Neuron (in vitro differentiated cells): Measurements from ENCODE around the gene ZFP36L1.
"Not testable (repeated sequence)": the region's sequence is repeated elsewhere in the genome, so short reads cannot be mapped to it uniquely, and the experiment has no call there.

Experiments used
- H2AFZ ChIP-seq: one replicate; pipeline ENCODE4 v1.6.1; 2013; ENCODE audit warnings: low read depth, mild to moderate bottlenecking, inconsistent platforms, low read length, moderate library complexity
- H3K27me3 ChIP-seq: one replicate; pipeline ENCODE4 v1.6.1; 2013; ENCODE audit warnings: low read length; ENCODE audit not compliant: insufficient read depth
- H3K36me3 ChIP-seq: one replicate; pipeline ENCODE4 v1.6.1; 2013; ENCODE audit warnings: low read length; ENCODE audit not compliant: insufficient read depth
- H3K4me1 ChIP-seq: one replicate; pipeline ENCODE4 v1.6.1; 2013; ENCODE audit warnings: low read length; ENCODE audit not compliant: insufficient read depth
- H3K4me3 ChIP-seq: 2 replicates; pipeline ENCODE4 v1.5.1; 2013; ENCODE audit warnings: mild to moderate bottlenecking, low read length, moderate library complexity
- H3K9me3 ChIP-seq: one replicate; pipeline ENCODE4 v1.6.1; 2013; ENCODE audit warnings: low read length

Gene ZFP36L1

DNA sequence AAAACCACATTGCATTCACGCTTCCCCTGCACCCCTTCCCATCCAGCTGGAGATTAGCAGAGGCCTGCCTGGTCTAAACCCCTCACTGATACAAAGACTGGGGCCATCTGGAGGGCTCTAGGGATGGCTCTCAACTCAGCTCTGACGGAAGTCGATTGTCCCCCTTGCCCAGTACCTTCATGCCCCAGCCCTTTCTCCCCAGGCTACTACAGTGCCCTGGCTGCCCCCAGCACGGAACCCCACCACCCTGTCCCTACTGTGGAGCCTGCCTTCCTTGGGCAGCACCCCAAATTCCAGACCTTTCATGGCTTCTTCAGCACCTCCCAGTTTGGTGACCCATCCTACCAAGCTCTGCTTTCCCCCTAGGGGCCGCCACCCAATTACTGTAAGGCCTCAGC is 25.6 kb downstream of the ZFP36L1 start:
- Histone ChIP-seq H3K4me1 (peaks cover 8% of the 10 kb centered on the region), H2AFZ (no peak overlapping the region), H3K4me3 (no peak overlapping the region), H3K36me3 (no peaks in the 10 kb centered on the region), H3K9me3 (no peaks in the 10 kb centered on the region), H3K27me3 (no peaks in the 10 kb centered on the region)

DNA sequence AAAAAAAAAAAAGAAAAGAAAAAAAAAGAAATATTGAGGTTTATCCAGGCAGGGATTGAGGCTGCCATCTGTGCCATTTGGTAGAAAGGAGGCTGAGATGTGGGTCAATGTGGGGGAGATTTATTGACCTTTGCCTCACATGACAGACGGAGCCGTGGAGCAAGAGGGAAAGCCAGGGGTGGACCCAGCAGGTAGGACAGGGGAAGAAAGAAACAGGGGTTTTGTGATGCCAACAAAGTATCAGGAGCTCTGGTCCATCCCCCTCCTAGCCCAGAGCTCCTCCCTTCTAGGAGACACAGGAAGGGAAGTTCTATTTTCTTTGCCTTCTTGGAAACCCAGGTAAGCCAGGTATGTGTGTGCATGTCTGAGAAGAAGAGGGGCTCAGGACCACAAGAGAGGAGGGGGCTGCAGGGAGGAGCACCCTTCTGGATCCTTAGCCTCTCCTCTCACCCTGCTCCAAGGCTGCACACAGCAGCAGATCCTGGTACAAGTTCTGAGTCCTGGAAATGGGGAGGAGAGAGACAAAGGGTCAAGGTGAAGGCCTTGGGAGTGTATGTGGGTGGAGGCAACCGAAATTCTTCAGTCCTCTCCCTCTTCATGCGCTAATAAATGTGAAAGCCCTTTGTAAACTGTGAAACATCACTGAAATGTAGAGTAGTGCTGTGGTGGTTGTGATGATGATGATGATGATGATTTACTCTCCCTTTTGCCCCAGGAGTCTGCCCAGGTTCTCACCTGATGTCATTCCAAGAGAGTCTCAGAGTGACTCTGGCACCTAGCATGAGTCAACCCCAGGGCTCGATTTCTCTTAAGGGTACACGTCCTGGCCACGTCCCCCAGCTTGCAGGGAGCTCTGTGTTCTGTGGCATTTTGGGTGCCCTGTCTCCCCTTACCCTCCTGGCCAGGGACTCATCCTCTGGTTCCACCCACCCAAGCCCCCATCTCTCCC is 26.3 kb downstream of the ZFP36L1 start:
- Histone ChIP-seq H3K36me3 (no peaks in the 10 kb centered on the region), H3K4me1 (peaks cover 8% of the 10 kb centered on the region), H3K9me3 (no peaks in the 10 kb centered on the region), H3K27me3 (no peaks in the 10 kb centered on the region), H2AFZ (no peak overlapping the region), H3K4me3 (no peak overlapping the region)

DNA sequence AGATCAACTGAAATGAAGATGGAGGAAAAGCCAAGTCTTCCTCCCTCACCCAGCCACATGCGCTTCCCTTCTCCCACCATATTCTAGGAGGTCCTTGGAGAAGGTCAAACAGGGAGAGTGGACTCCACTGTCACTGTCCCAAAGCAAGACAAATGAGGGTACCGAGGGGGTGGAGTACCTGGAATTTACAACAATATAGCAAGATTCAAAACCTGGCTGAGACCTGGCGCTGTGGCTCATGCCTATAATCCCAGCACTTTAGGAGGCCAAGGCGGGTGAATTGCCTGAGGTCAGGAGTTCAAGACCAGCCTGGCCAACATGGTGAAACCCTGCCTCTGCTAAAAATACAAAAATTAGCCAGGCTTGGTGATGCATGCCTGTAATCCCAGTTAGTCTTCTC is 29.0 kb downstream of the ZFP36L1 start:
- not testable (repeated sequence) for H3K36me3 ChIP-seq, H2AFZ ChIP-seq, H3K9me3 ChIP-seq, H3K27me3 ChIP-seq, H3K4me1 ChIP-seq, H3K4me3 ChIP-seq

- H3K4me1 ChIP-seq = peaks cover 8% of the 10 kb centered on the region
- no peaks in the 10 kb centered on the region for H3K9me3 ChIP-seq
- H3K4me3 ChIP-seq = no peak overlapping the region
- no peaks in the 10 kb centered on the region for H3K36me3 ChIP-seq
- no peaks in the 10 kb centered on the region for H3K27me3 ChIP-seq
- H2AFZ ChIP-seq = no peak overlapping the region
Observed at GRCh38 chr14:68762953-68763764, 29.7 kb downstream of the ZFP36L1 start.

DNA sequence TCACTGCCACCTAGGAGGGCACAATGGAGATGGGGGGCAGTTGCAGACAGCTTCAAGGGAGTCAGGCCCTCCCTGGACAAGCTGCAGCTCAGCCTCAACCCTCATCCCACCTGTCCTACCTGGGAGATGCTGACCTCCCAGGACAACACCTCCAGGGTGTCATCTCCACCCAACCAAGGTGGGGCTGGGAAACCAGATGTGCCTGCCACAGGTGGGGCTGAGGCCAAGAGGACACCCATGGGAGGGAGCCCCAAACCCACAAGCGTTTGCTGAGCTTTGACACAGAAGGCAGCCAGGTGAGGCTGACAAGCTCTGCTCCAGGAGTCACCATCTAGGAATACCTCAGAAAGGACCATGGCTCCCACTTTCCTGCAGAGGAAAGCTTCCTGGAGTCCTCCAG is 31.5 kb downstream of the ZFP36L1 start:
- no peaks in the 10 kb centered on the region for H3K9me3 ChIP-seq
- no peak overlapping the region for H3K4me3 ChIP-seq
- no peaks in the 10 kb centered on the region for H3K36me3 ChIP-seq
- H3K27me3 ChIP-seq = no peaks in the 10 kb centered on the region
- no peak overlapping the region for H2AFZ ChIP-seq
- H3K4me1 ChIP-seq = peaks cover 8% of the 10 kb centered on the region

GRCh38 chr14:68760761-68761160 is 32.1 kb downstream of the ZFP36L1 start:
- Histone ChIP-seq H2AFZ (no peak overlapping the region), H3K4me1 (peaks cover 8% of the 10 kb centered on the region), H3K27me3 (no peaks in the 10 kb centered on the region), H3K9me3 (no peaks in the 10 kb centered on the region), H3K36me3 (no peaks in the 10 kb centered on the region), H3K4me3 (no peak overlapping the region)

- no peaks in the 10 kb centered on the region for H3K27me3 ChIP-seq
- H2AFZ ChIP-seq = no peak overlapping the region
- no peaks in the 10 kb centered on the region for H3K36me3 ChIP-seq
- no peak overlapping the region for H3K4me3 ChIP-seq
- H3K9me3 ChIP-seq = no peaks in the 10 kb centered on the region
- peaks cover 8% of the 10 kb centered on the region for H3K4me1 ChIP-seq
Observed at GRCh38 chr14:68759937-68760336, 32.9 kb downstream of the ZFP36L1 start.

GRCh38 chr14:68759017-68759560 is 33.8 kb downstream of the ZFP36L1 start:
- no peak overlapping the region for H3K4me3 ChIP-seq
- no peaks in the 10 kb centered on the region for H3K27me3 ChIP-seq
- no peaks in the 10 kb centered on the region for H3K36me3 ChIP-seq
- no peaks in the 10 kb centered on the region for H3K9me3 ChIP-seq
- H2AFZ ChIP-seq = no peak overlapping the region
- H3K4me1 ChIP-seq = peaks cover 8% of the 10 kb centered on the region

GRCh38 chr14:68758301-68758700 is 34.6 kb downstream of the ZFP36L1 start:
- H3K36me3 ChIP-seq = no peaks in the 10 kb centered on the region
- H2AFZ ChIP-seq = no peak overlapping the region
- no peak overlapping the region for H3K4me3 ChIP-seq
- no peaks in the 10 kb centered on the region for H3K27me3 ChIP-seq
- H3K9me3 ChIP-seq = no peaks in the 10 kb centered on the region
- peaks cover 8% of the 10 kb centered on the region for H3K4me1 ChIP-seq

- Histone ChIP-seq H3K4me3 (no peak overlapping the region), H3K27me3 (no peaks in the 10 kb centered on the region), H3K9me3 (no peaks in the 10 kb centered on the region), H3K36me3 (no peaks in the 10 kb centered on the region), H2AFZ (no peak overlapping the region), H3K4me1 (peaks cover 4% of the 10 kb centered on the region)
Observed at GRCh38 chr14:68757618-68758081, 35.2 kb downstream of the ZFP36L1 start.

- Histone ChIP-seq H2AFZ (no peak overlapping the region), H3K9me3 (no peaks in the 10 kb centered on the region), H3K4me3 (no peak overlapping the region), H3K27me3 (no peaks in the 10 kb centered on the region), H3K36me3 (no peaks in the 10 kb centered on the region), H3K4me1 (no peaks in the 10 kb centered on the region)
Observed at GRCh38 chr14:68756734-68757133, 36.1 kb downstream of the ZFP36L1 start.

DNA sequence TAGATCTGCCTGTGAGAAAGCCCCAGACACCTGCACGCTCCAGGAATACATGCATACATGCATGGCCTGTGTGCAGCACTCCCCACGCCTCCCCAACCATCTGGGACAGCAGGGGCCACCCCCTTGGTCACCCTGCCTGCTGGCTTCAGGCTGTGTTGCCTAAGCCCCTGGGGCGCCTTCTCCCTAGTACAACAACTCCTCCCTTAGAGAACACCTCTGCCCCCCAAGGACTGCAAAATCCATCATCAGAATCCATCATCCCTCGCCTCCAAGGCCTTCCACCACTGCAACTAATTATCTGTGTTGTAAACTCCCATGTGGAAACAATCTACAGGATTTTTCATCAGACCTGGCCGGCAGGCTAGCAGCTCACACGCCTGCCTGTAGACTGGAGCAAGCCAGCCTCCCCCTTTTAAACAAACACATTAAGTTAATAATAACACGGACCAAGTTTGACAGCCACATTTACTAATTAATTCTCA is 36.8 kb downstream of the ZFP36L1 start:
- Histone ChIP-seq H3K9me3 (no peaks in the 10 kb centered on the region), H3K36me3 (no peaks in the 10 kb centered on the region), H3K4me3 (no peak overlapping the region), H3K27me3 (no peaks in the 10 kb centered on the region), H3K4me1 (no peaks in the 10 kb centered on the region), H2AFZ (no peak overlapping the region)

DNA sequence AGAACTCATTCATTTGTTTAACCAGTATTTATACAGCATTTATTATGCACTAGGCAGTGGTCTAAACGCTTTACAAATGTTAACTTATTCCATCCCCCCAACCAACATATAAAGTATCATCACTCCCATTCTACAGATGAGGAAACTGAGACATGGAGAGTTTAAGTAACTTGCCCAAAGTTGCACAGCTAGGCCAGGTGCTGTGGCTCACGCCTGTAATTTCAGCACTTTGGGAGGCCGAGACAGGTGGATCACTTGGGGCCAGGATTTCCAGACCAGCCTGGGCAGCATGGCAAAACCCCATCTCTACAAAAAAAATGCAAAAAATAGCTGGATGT is 37.9 kb downstream of the ZFP36L1 start:
- Histone ChIP-seq H3K36me3 (no peaks in the 10 kb centered on the region), H2AFZ (no peak overlapping the region), H3K4me3 (no peak overlapping the region)

More for the DNA sequence above, 37.9 kb downstream of the ZFP36L1 start:
- Histone ChIP-seq H3K27me3 (no peaks in the 10 kb centered on the region), H3K9me3 (no peaks in the 10 kb centered on the region), H3K4me1 (no peaks in the 10 kb centered on the region)
